NT2/D1 (cell line): ENCODE measurements around the gene AHI1.

ENCODE experiments used
- SUZ12 ChIP-seq: IDR thresholded peaks from 2 replicates; pipeline ENCODE4 v1.6.1; 2011; ENCODE audit not compliant: insufficient read length, insufficient read depth; ENCODE audit errors: extremely low read depth
- YY1 ChIP-seq: IDR thresholded peaks from 2 replicates; pipeline ENCODE4 v1.6.1; 2011; ENCODE audit not compliant: insufficient read length, insufficient read depth
- ZNF274 ChIP-seq: IDR thresholded peaks from 2 replicates; pipeline ENCODE4 v1.6.1; 2011; ENCODE audit warnings: mild to moderate bottlenecking, low read depth, low read length

GRCh38 chr6:135267085-135267484 is 230.5 kb downstream of the AHI1 start:
- TF ChIP-seq SUZ12 = no peak
- no peak for TF ChIP-seq ZNF274
- no peak for TF ChIP-seq YY1
